HS-5 (cell line): ENCODE data around the gene MARCO.
A peak's percentile ranks its signal among the peaks of the same experiment; 100 is the strongest.
"Not testable (repeated sequence)": the region's sequence is repeated elsewhere in the genome, so short reads cannot be mapped to it uniquely, and the experiment has no call there.

Experiments used
- DNase-seq: peaks from one replicate; pipeline ENCODE4 v3.0.0-alpha.2; 2012; ENCODE audit warnings: low read depth

Gene MARCO

GRCh38 chr2:118932949-118933348, 9.0 kb upstream of the MARCO start:
- DNase-seq = no peak

GRCh38 chr2:118936306-118936705, 5.7 kb upstream of the MARCO start:
- no peak for DNase-seq

- no peak for DNase-seq
Measured at GRCh38 chr2:118936936-118937335, 5.1 kb upstream of the MARCO start.

GRCh38 chr2:118937817-118938216, 4.2 kb upstream of the MARCO start:
- no peak for DNase-seq

- no peak for DNase-seq
Measured at GRCh38 chr2:118939994-118940393, 2.0 kb upstream of the MARCO start.

- no peak for DNase-seq
Measured at GRCh38 chr2:118940486-118941120, 1.4 kb upstream of the MARCO start.

GRCh38 chr2:118943286-118943685, 1.3 kb downstream of the MARCO start:
- DNase-seq = no peak

GRCh38 chr2:118945881-118946280, 3.9 kb downstream of the MARCO start:
- no peak for DNase-seq

- DNase-seq = not testable (repeated sequence)
Measured at GRCh38 chr2:118948266-118948665, 6.3 kb downstream of the MARCO start.

GRCh38 chr2:118954297-118955060, 12.5 kb downstream of the MARCO start:
- DNase-seq = no peak

- no peak for DNase-seq
Measured at GRCh38 chr2:118965737-118966136, 23.7 kb downstream of the MARCO start.

- DNase-seq = no peak
Measured at GRCh38 chr2:118967124-118967880, 25.3 kb downstream of the MARCO start.

- no peak for DNase-seq
Measured at GRCh38 chr2:118968042-118968441, 26.0 kb downstream of the MARCO start.

GRCh38 chr2:118968961-118969733, 27.2 kb downstream of the MARCO start:
- no peak for DNase-seq

GRCh38 chr2:118969734-118970395, 27.9 kb downstream of the MARCO start:
- DNase-seq = no peak

GRCh38 chr2:118970396-118971135, 28.6 kb downstream of the MARCO start:
- no peak for DNase-seq

GRCh38 chr2:118971245-118972122, 29.5 kb downstream of the MARCO start:
- DNase-seq = no peak

GRCh38 chr2:118973542-118973951, 31.6 kb downstream of the MARCO start:
- DNase-seq = no peak

GRCh38 chr2:118974103-118974993, 32.4 kb downstream of the MARCO start:
- peak; percentile 81 for DNase-seq
